ENCODE measurements around the gene MAPK13. TPM values are rescaled to one million over a fixed set of nuclear protein-coding genes. Genes with fewer than 3 reads are reported as not detected.

MAPK13 gene
- total RNA-seq, 1 experiment from 2014 or later, result 2.6 TPM

DNA sequence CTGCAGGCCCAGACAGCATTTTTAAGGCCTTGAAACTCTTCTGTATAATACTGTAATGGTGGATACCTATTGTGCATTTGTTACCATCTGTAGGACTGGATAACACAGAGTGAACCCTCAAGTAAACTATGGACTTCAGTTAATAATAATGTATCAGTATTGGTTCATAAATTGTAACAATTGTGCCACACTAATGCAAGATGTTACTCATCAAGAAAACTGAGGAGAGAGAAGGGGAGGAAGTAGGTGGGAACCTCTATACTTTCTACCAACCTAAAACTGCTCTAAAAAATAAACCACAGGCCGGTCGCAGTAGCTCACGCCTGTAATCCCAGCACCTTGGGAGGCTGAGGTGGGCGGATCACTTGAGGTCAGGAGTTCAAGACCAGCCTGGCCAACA is 10.8 kb downstream of the MAPK13 start:
- Histone ChIP-seq H3K9me3 (ENCODE audit: low read depth, low read length, poor library complexity, severe bottlenecking) (no peaks in the 10 kb centered on the region), H3K36me3 (ENCODE audit: insufficient read depth, low read length, poor library complexity, severe bottlenecking) (no peaks in the 10 kb centered on the region), H3K27ac (ENCODE audit: low read depth, low read length, poor library complexity, severe bottlenecking) (no peak overlapping the region), H3K27me3 (replicated peaks; ENCODE audit: insufficient read depth, low read depth, low read length, poor library complexity) (no peaks in the 10 kb centered on the region), H3K4me3 (ENCODE audit: low read depth, low read length, poor library complexity, severe bottlenecking) (no peak overlapping the region), H3K4me1 (ENCODE audit: insufficient read depth, low read length, poor library complexity, severe bottlenecking) (no peaks in the 10 kb centered on the region)
- TF ChIP-seq EZH2 (IDR thresholded peaks at IDR 0.05; ENCODE audit: borderline replicate concordance, low read depth, low read length, poor library complexity, severe bottlenecking), result no peak
- intact Hi-C loops (cut with micrococcal nuclease; ENCODE audit: unreplicated experiment), result no loop called here
- ChIA-PET POLR2A (ENCODE audit: low non-redundant PET) (no interaction called here), CTCF (no interaction called here)
- DNase-seq (ENCODE audit: low spot score), result no peak
- BruUV-seq (replicated peaks), result no TSS peak

- Histone ChIP-seq H3K36me3 (ENCODE audit: insufficient read depth, low read length, poor library complexity, severe bottlenecking) (no peaks in the 10 kb centered on the region), H3K4me1 (ENCODE audit: insufficient read depth, low read length, poor library complexity, severe bottlenecking) (no peaks in the 10 kb centered on the region), H3K4me3 (ENCODE audit: low read depth, low read length, poor library complexity, severe bottlenecking) (no peak overlapping the region), H3K9me3 (ENCODE audit: low read depth, low read length, poor library complexity, severe bottlenecking) (no peaks in the 10 kb centered on the region), H3K27ac (ENCODE audit: low read depth, low read length, poor library complexity, severe bottlenecking) (no peak overlapping the region), H3K27me3 (replicated peaks; ENCODE audit: insufficient read depth, low read depth, low read length, poor library complexity) (no peaks in the 10 kb centered on the region)
- no TSS peak for BruUV-seq (replicated peaks)
- intact Hi-C loops (cut with micrococcal nuclease; ENCODE audit: unreplicated experiment), result no loop called here
- no peak for DNase-seq (ENCODE audit: low spot score)
- TF ChIP-seq, protein P1, sequence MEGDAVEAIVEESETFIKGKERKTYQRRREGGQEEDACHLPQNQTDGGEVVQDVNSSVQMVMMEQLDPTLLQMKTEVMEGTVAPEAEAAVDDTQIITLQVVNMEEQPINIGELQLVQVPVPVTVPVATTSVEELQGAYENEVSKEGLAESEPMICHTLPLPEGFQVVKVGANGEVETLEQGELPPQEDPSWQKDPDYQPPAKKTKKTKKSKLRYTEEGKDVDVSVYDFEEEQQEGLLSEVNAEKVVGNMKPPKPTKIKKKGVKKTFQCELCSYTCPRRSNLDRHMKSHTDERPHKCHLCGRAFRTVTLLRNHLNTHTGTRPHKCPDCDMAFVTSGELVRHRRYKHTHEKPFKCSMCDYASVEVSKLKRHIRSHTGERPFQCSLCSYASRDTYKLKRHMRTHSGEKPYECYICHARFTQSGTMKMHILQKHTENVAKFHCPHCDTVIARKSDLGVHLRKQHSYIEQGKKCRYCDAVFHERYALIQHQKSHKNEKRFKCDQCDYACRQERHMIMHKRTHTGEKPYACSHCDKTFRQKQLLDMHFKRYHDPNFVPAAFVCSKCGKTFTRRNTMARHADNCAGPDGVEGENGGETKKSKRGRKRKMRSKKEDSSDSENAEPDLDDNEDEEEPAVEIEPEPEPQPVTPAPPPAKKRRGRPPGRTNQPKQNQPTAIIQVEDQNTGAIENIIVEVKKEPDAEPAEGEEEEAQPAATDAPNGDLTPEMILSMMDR (conservative IDR thresholded peaks at IDR 0.05; ENCODE audit: low read depth, low read length), result no peak
- TF ChIP-seq EZH2 (IDR thresholded peaks at IDR 0.05; ENCODE audit: borderline replicate concordance, low read depth, low read length, poor library complexity, severe bottlenecking), result no peak
- CTCF ChIA-PET, result no interaction called here
- POLR2A ChIA-PET (ENCODE audit: low non-redundant PET), result interaction anchor here (0.5 kb wide), 1 partner anchor 1353 kb away, joined by 5 read pairs; no protein-coding TSS in a partner anchor
These were observed 11.6 kb downstream of the MAPK13 start for GRCh38 chr6:36141961-36142360.

DNA sequence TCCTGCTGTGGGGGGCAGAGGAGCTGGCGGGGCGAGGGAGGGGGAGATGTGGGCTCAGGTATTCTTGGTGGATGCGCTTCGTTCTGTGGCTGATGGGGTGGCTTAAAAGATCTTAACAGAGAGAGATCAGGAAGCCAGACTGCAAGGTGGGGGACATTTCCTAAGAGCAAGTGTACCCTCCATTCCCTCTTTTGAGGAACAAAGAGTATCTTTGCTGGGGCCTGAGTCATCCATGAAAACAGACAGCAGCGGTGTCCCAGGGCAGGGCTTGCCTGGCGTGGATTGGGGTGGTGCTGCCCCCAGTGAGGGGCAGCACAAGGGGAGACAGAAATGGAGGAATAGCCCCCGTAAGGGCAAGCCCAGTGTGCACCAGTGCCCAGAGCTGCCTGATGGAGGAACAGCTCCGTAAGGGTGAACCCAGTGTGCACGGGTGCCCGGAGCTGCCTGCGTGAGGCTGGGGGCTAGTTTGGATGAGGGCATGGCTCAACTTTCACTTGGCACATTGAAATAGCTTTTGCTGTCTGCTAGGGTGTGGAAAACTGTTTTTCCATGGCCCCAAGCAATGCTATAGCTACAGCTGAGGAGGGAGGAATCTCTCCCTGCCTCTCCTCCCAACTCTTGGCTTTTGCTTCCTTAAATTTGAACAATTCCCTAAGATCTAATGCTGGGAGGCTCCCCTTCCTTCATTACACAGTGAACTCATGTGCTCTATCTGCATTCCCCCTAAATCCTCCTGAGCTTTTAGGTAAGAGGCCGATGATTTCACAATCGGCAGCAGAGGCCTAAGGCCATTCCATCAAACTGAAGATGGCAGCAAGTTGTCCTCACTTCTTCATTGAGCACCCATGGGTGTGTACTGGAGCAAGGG is 12.9 kb downstream of the MAPK13 start:
- Histone ChIP-seq H3K4me3 (ENCODE audit: low read depth, low read length, poor library complexity, severe bottlenecking) (no peak overlapping the region), H3K27me3 (replicated peaks; ENCODE audit: insufficient read depth, low read depth, low read length, poor library complexity) (no peaks in the 10 kb centered on the region), H3K36me3 (ENCODE audit: insufficient read depth, low read length, poor library complexity, severe bottlenecking) (no peaks in the 10 kb centered on the region), H3K9me3 (ENCODE audit: low read depth, low read length, poor library complexity, severe bottlenecking) (no peaks in the 10 kb centered on the region), H3K27ac (ENCODE audit: low read depth, low read length, poor library complexity, severe bottlenecking) (no peak overlapping the region), H3K4me1 (ENCODE audit: insufficient read depth, low read length, poor library complexity, severe bottlenecking) (no peaks in the 10 kb centered on the region)
- ChIA-PET POLR2A (ENCODE audit: low non-redundant PET) (no interaction called here), CTCF (no interaction called here)
- no TSS peak for BruUV-seq (replicated peaks)
- TF ChIP-seq, protein P1 (conservative IDR thresholded peaks at IDR 0.05; ENCODE audit: low read depth, low read length), result no peak
- no peak for TF ChIP-seq EZH2 (IDR thresholded peaks at IDR 0.05; ENCODE audit: borderline replicate concordance, low read depth, low read length, poor library complexity, severe bottlenecking)
- no peak for DNase-seq (ENCODE audit: low spot score)
- intact Hi-C loops (cut with micrococcal nuclease; ENCODE audit: unreplicated experiment), result no loop called here
